HG02973 (cell line): ENCODE results near the gene STK32C.
"Not testable (repeated sequence)": the region's sequence is repeated elsewhere in the genome, so short reads cannot be mapped to it uniquely, and the experiment has no call there.

ENCODE experiments used
- ATAC-seq: cut with Tn5 transposase; IDR thresholded peaks from one replicate; pipeline ENCODE4 v1.9.1; 2021; ENCODE audit warnings: moderate library complexity; ENCODE audit not compliant: unreplicated experiment

STK32C gene

GRCh38 chr10:132269266-132270230 is 38.2 kb downstream of the STK32C start:
- ATAC-seq: no peak

GRCh38 chr10:132267916-132268315 is 39.8 kb downstream of the STK32C start:
- not testable (repeated sequence) for ATAC-seq

DNA sequence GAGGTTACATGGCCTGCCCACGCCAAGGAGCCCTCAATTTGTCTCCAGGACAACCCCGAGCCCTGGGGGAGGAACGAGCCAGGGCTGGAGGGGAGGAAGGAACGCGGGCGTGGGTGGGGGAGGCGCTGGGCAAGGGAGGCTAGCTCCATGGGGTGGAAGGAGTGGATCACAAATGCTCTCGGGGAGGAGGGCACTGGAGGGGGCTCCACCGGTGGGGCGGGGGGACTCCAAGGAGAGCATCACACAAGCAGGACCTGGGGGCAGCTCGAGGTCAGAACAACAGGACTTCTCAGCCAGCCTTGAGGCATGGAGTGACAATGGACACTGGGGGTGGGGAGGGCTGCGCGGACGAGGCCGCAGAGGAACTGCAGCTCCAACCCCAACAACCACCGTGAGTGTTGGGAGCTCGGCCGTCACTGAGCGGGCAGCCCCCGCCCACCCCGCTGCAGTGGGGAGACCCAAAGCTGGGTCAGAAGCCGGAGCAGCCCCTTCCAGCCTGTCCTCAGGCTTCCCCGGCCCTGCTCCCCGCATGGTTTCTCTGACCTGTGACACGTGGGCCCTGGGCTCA is 41.1 kb downstream of the STK32C start:
- no peak for ATAC-seq

- no peak for ATAC-seq
Observed at GRCh38 chr10:132265890-132266496, 41.8 kb downstream of the STK32C start.

GRCh38 chr10:132264966-132265889 is 42.5 kb downstream of the STK32C start:
- ATAC-seq: no peak

- ATAC-seq: no peak
Observed at GRCh38 chr10:132264306-132264950, 43.3 kb downstream of the STK32C start.

- ATAC-seq: no peak
Observed at GRCh38 chr10:132263866-132264265, 43.9 kb downstream of the STK32C start.

DNA sequence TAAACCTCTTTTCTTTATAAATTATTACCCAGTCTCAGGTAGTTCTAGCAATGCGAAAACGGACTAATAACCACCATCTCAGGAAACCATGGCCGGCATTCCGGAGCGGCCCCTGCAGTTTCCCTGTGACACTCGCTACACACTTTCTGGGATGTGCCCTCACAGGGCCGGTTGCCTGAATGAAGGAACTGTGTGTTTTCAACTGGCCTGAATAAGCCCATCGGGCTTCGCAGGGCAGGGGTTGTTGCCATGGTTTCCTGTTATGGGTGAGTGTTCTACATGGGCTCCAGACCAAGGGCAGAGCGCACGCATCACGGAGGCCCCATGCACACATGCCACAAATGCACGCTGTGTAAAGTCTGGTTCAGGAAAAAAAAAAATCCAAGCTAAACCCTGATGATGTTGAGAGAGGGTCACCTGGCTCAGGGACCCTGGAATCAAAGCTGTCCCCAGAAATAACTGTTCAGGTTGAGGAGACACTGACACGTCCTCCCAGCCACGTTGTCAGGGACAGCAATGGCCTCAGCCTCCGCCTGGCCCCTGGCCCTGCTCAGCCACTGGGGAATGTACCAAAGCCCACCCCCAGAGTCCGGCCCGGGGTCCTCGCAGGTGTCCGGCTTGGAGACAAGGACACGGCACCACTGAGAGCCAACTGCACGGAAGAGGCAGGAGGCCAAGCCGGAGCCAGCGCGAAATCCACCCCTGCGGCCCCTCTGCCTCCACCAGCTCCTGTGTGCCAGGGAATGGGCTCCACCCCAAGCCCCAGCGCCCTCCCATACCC is 47.9 kb downstream of the STK32C start:
- no peak for ATAC-seq

GRCh38 chr10:132258423-132258822 is 49.3 kb downstream of the STK32C start:
- ATAC-seq: no peak

GRCh38 chr10:132257907-132258306 is 49.8 kb downstream of the STK32C start:
- ATAC-seq: no peak

DNA sequence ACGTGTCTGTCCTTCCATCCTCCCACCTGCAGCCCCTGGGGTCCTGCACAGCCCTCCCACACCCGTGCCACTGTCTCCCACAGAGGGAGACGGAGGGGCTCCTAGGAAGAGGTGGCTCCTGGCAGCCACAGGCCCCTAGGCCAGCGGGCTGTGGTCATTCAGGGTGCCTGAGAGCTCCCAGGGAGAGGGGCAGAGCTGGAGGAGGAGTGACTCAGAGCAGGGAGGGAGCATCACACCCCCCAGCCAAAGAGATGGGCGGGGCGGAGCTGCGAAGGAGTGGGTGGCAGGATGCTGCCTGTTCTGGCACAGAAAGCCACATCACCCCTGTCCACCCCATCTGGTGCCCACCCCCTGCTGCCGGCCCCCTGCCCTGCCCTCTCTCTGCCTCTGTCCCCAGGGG is 50.5 kb downstream of the STK32C start:
- no peak for ATAC-seq

GRCh38 chr10:132256866-132257265 is 50.9 kb downstream of the STK32C start:
- no peak for ATAC-seq

- no peak for ATAC-seq
Observed at GRCh38 chr10:132255489-132256344, 52.0 kb downstream of the STK32C start.

DNA sequence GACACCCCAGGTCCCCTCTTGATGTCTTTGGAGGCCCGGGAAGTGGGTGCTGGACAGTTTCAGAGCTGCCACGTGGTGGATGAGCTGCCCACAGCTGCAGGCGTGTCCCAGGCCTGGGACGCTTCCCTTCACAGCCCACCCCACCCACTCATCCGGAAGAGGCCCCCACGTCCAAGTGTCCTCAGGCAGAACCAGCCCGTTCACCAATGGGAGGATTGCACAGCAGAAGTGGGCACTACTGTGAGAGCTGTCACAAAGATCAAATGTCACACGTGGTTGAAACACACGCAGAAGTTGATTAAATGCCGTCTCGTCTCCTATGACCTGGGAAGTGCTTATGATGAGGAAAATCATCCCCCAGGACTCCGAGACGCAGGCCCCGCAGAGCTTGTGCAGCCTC is 52.9 kb downstream of the STK32C start:
- ATAC-seq: no peak

- no peak for ATAC-seq
Observed at GRCh38 chr10:132253092-132253687, 54.6 kb downstream of the STK32C start.

DNA sequence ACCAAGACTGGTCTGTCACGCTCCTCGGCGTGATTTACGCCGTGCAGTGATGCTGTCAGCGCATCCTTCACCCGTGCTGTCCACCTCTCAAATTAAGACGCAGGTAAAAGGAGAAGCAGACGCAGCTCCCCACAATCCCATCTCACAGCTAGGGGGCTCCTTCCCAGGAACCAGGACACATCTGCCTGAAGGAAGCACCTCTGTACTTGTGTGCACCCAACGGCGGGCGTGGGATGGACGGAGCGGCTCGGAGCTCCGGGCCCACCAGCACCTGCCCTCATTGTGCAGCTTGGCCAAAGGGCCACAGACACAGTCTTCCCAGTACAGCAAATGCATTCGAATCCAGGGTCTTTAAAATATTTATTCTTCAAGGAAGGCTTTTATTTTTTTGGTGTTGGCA is 55.3 kb downstream of the STK32C start:
- no peak for ATAC-seq

DNA sequence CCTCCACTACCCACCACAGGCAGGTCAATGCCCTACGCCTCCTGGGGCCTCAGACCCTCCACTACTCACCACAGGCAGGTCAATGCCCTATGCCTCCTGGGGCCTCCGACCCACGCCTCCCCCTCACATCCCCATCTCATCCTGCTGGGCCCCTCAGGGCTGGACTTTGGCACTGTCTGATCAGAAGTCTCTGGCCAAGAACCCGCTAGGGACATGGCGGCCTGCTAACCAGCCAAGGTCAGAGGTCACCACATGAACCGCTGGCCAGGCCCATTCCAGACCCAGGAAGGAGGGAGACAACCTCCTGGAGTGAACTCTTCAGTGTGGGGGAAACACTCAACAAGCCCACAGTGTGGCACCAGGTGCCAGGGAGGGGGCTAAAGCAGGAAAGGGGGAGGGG is 55.8 kb downstream of the STK32C start:
- no peak for ATAC-seq
